HepG2 (cell line): ENCODE measurements around the gene POLE3. TPM values are rescaled to one million over a fixed set of nuclear protein-coding genes. Genes with fewer than 3 reads are reported as not detected.
"Not testable (repeated sequence)": the region's sequence is repeated elsewhere in the genome, so short reads cannot be mapped to it uniquely, and the experiment has no call there.

ENCODE experiments used
- HNF1A ChIP-seq, 2 experiments: sonication (generic) in 1 of 2; formaldehyde crosslinking in 1 of 2; IDR thresholded peaks; 2 replicates each; pipeline versions ENCODE4 v1.4.0 to v1.6.1; 2016 to 2020; ENCODE audit warnings: borderline replicate concordance in 1 of 2, low read depth in 1 of 2, mild to moderate bottlenecking in 1 of 2, missing genetic modification reagents in 1 of 2
- KDM6A ChIP-seq: IDR thresholded peaks from 2 replicates; pipeline ENCODE4 v1.6.1; 2016; ENCODE audit warnings: low read depth
- MAX ChIP-seq: IDR thresholded peaks from 2 replicates; pipeline ENCODE4 v1.6.1; 2012; ENCODE audit warnings: inconsistent platforms
- MXD4 ChIP-seq: IDR thresholded peaks from 2 replicates; pipeline ENCODE4 v1.6.1; 2016; ENCODE audit warnings: mild to moderate bottlenecking, missing biosample characterization, missing genetic modification reagents
- NR2C2 ChIP-seq: sonication (generic); formaldehyde crosslinking; IDR thresholded peaks from 2 replicates; pipeline ENCODE4 v1.4.0; 2020; ENCODE audit warnings: missing genetic modification reagents, mild to moderate bottlenecking, moderate library complexity, borderline replicate concordance
- RXRB ChIP-seq: IDR thresholded peaks from 2 replicates; pipeline ENCODE4 v1.6.1; 2016; ENCODE audit warnings: borderline replicate concordance, missing genetic modification reagents, missing compliant biosample characterization
- SAP130 ChIP-seq: IDR thresholded peaks from 2 replicates; pipeline ENCODE4 v1.6.1; 2016; ENCODE audit warnings: low read depth
- SOX6 ChIP-seq, 2 experiments: fragments of 450-650 bp in 1 of 2; sonication (generic) in 1 of 2; formaldehyde crosslinking in 1 of 2; IDR thresholded peaks; 2 replicates each; pipeline versions ENCODE4 v1.4.0 to v1.6.1; 2017 to 2020; ENCODE audit warnings: antibody characterized with exemption in 1 of 2, mild to moderate bottlenecking in 1 of 2, missing genetic modification reagents in 1 of 2
- ZNF446 ChIP-seq: sonication (generic); formaldehyde crosslinking; IDR thresholded peaks from 2 replicates; pipeline ENCODE4 v1.5.0; 2020; ENCODE audit warnings: mild to moderate bottlenecking, missing genetic modification reagents
- polyA plus RNA-seq, 8 experiments: library from polyadenylated mRNA; depleted of rRNA in 3 of 8; stranded (reverse) in 7 of 8; unstranded in 1 of 8; fragments of >200 nt; fragmentation: Illumina TruSeq in 4 of 8; extraction: Trizol in 4 of 8; gene quantifications; 2 replicates each; pipeline versions ENCODE4 v1.2.1 to v1.2.3, GENCODE V29; 2011 to 2016; ENCODE audit warnings: low read depth in 4 of 8, missing spikeins in 1 of 8, mixed read lengths in 1 of 8; ENCODE audit not compliant: insufficient read depth in 1 of 8
- total RNA-seq, 5 experiments: library from RNA; depleted of rRNA; stranded (reverse); fragments of >200 nt; fragmentation: Illumina TruSeq; extraction: Trizol; gene quantifications; 2 replicates each; pipeline ENCODE4 v1.2.3, GENCODE V29; 2016; ENCODE audit warnings: low read depth in 1 of 5
- TF ChIP-seq, protein P1 (sequence below): IDR thresholded peaks from 2 replicates; pipeline ENCODE4 v1.4.0; 2020; ENCODE audit warnings: mild to moderate bottlenecking, missing genetic modification reagents
- TF ChIP-seq, protein P2 (sequence below): sonication (generic); formaldehyde crosslinking; conservative IDR thresholded peaks from 2 replicates; pipeline ENCODE4 v1.4.0; 2020; ENCODE audit warnings: mild to moderate bottlenecking, missing genetic modification reagents, moderate library complexity

The POLE3 gene
- total and polyA plus RNA-seq, 2 of the 13 experiments (the other 11 are each of a cell fraction or from before 2014, with no cell fraction given), result 36.0 to 77.2 TPM

GRCh38 chr9:113379829-113380210, 30.7 kb downstream of the POLE3 start (continued):
- TF ChIP-seq MAX, result peak; percentile 27; the same call in 1 of the 2 replicates
- 0 out of 2 replicates have a peak, but pooled peaks have one; percentile 11 for TF ChIP-seq ZNF446
- not testable (repeated sequence) for TF ChIP-seq SOX6 (IDR thresholded peaks at IDR 0.05)
- TF ChIP-seq SOX6 (CRISPR knock-in tag; IDR thresholded peaks at IDR 0.05), result peak; percentile 50
- TF ChIP-seq KDM6A, result peak; percentile 36; the same call in 1 of the 2 replicates
- peak; percentile 24; the same call in 1 of the 2 replicates for TF ChIP-seq NR2C2
- 0 out of 2 replicates have a peak, but pooled peaks have one; percentile 35 for TF ChIP-seq MXD4 (CRISPR knock-in tag)
- peak; percentile 38; the same call in 1 of the 2 replicates for TF ChIP-seq RXRB (CRISPR knock-in tag)
- TF ChIP-seq SAP130 (CRISPR knock-in tag), result peak; percentile 38; the same call in 1 of the 2 replicates
- TF ChIP-seq, protein P1, sequence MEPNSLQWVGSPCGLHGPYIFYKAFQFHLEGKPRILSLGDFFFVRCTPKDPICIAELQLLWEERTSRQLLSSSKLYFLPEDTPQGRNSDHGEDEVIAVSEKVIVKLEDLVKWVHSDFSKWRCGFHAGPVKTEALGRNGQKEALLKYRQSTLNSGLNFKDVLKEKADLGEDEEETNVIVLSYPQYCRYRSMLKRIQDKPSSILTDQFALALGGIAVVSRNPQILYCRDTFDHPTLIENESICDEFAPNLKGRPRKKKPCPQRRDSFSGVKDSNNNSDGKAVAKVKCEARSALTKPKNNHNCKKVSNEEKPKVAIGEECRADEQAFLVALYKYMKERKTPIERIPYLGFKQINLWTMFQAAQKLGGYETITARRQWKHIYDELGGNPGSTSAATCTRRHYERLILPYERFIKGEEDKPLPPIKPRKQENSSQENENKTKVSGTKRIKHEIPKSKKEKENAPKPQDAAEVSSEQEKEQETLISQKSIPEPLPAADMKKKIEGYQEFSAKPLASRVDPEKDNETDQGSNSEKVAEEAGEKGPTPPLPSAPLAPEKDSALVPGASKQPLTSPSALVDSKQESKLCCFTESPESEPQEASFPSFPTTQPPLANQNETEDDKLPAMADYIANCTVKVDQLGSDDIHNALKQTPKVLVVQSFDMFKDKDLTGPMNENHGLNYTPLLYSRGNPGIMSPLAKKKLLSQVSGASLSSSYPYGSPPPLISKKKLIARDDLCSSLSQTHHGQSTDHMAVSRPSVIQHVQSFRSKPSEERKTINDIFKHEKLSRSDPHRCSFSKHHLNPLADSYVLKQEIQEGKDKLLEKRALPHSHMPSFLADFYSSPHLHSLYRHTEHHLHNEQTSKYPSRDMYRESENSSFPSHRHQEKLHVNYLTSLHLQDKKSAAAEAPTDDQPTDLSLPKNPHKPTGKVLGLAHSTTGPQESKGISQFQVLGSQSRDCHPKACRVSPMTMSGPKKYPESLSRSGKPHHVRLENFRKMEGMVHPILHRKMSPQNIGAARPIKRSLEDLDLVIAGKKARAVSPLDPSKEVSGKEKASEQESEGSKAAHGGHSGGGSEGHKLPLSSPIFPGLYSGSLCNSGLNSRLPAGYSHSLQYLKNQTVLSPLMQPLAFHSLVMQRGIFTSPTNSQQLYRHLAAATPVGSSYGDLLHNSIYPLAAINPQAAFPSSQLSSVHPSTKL (CRISPR knock-in tag), result 0 out of 2 replicates have a peak, but pooled peaks have one; percentile 36
- peak; percentile 56; the same call in 1 of the 2 replicates for TF ChIP-seq HNF1A (IDR thresholded peaks at IDR 0.05; ENCODE audit: low read depth)
- TF ChIP-seq HNF1A (CRISPR knock-in tag; IDR thresholded peaks at IDR 0.05; ENCODE audit: borderline replicate concordance), result peak; percentile 74; the same call in 1 of the 2 replicates
- TF ChIP-seq, protein P2, sequence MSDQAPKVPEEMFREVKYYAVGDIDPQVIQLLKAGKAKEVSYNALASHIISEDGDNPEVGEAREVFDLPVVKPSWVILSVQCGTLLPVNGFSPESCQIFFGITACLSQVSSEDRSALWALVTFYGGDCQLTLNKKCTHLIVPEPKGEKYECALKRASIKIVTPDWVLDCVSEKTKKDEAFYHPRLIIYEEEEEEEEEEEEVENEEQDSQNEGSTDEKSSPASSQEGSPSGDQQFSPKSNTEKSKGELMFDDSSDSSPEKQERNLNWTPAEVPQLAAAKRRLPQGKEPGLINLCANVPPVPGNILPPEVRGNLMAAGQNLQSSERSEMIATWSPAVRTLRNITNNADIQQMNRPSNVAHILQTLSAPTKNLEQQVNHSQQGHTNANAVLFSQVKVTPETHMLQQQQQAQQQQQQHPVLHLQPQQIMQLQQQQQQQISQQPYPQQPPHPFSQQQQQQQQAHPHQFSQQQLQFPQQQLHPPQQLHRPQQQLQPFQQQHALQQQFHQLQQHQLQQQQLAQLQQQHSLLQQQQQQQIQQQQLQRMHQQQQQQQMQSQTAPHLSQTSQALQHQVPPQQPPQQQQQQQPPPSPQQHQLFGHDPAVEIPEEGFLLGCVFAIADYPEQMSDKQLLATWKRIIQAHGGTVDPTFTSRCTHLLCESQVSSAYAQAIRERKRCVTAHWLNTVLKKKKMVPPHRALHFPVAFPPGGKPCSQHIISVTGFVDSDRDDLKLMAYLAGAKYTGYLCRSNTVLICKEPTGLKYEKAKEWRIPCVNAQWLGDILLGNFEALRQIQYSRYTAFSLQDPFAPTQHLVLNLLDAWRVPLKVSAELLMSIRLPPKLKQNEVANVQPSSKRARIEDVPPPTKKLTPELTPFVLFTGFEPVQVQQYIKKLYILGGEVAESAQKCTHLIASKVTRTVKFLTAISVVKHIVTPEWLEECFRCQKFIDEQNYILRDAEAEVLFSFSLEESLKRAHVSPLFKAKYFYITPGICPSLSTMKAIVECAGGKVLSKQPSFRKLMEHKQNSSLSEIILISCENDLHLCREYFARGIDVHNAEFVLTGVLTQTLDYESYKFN (CRISPR knock-in tag), result peak; percentile 76; the same call in 1 of the 2 replicates
